CD1c-positive myeloid dendritic cell (primary cell): ENCODE results near the gene PLPPR4.

Experiments used
- DNase-seq: peaks from one replicate; pipeline ENCODE4 v3.0.0-alpha.2; 2016; ENCODE audit errors: extremely low spot score

Gene PLPPR4

GRCh38 chr1:99348397-99349132 lies 84.3 kb downstream of the PLPPR4 start:
- no peak for DNase-seq

DNA sequence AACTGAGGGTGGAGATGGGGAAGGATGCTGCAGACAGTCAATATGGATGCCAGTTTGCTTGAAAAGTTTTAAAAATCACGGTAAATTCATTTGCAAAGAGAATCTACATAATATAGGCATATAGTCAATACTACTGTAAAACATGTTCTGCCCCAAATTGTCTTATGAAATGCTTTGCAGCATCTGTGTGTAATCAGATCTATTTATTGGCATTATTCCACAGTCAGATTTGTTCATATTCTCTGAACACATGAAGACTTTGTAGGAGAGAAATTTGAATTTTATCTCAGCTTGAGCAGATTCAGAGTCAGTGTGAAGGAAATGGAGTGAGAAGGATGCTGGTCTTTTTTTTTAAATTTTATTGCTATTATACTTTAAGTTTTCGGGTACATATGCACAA lies 88.5 kb downstream of the PLPPR4 start:
- no peak for DNase-seq

DNA sequence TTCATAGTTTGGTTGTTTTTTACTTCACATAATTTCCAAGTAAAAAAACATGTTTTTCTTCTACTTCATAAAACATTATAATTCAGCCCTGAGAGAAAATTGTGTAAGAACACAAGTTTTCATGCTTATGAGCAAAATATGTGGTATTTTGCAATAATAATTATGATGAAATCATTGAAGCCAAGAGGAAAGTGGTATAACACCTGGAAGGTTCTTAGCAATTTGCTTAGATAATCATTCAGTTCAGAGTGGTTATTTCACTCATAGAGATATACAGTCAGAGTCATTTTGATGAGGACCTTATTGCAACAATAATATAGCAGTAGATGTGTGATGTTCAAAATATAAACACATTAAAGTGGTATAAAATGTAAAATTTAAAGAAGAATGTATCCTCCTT lies 94.5 kb downstream of the PLPPR4 start:
- DNase-seq = no peak
